Neural crest cell (in vitro differentiated cells): Measurements from ENCODE around the gene CDH16. TPM values are rescaled to one million over a fixed set of nuclear protein-coding genes. Genes with fewer than 3 reads are reported as not detected.

ENCODE experiments used
- DNase-seq: peaks from one replicate; pipeline ENCODE4 v3.0.0; 2021; ENCODE audit warnings: low read depth, mixed read lengths, low spot score
- H3K27ac Mint-ChIP-seq: one replicate; pipeline ENCODE4 v1.8.0; 2021; ENCODE audit warnings: mild to moderate bottlenecking, mixed read lengths; ENCODE audit not compliant: unreplicated experiment
- H3K27me3 Mint-ChIP-seq: 2 replicates; pipeline ENCODE4 v1.8.0; 2021; ENCODE audit warnings: low read depth, mild to moderate bottlenecking, mixed read lengths
- H3K36me3 Mint-ChIP-seq: 2 replicates; pipeline ENCODE4 v1.8.0; 2021; ENCODE audit warnings: low read depth, mild to moderate bottlenecking, mixed read lengths
- H3K4me1 Mint-ChIP-seq: 2 replicates; pipeline ENCODE4 v1.8.0; 2021; ENCODE audit warnings: mixed read lengths
- H3K4me3 Mint-ChIP-seq: one replicate; pipeline ENCODE4 v1.8.0; 2021; ENCODE audit warnings: mild to moderate bottlenecking, mixed read lengths
- H3K9me3 Mint-ChIP-seq: 2 replicates; pipeline ENCODE4 v1.8.0; 2021; ENCODE audit warnings: mixed read lengths
- CTCF ChIP-seq: fragments of 200-600 bp; sonication (generic); conservative IDR thresholded peaks from 2 replicates; pipeline ENCODE4 v1.5.0; 2021; ENCODE audit warnings: antibody characterized with exemption, mild to moderate bottlenecking
- total RNA-seq: library from RNA; stranded (reverse); gene quantifications from 2 replicates; pipeline ENCODE4 v1.2.1, GENCODE V29; 2021

The CDH16 gene
- total RNA-seq, 1 donor from 2014 or later: not detected

GRCh38 chr16:66944054-66944441, 25.4 kb upstream of the CDH16 start:
- no peaks in the 10 kb centered on the region for H3K4me1 Mint-ChIP-seq
- no peaks in the 10 kb centered on the region for H3K9me3 Mint-ChIP-seq
- peaks cover 4% of the 10 kb centered on the region for H3K36me3 Mint-ChIP-seq
- no peak overlapping the region for H3K4me3 Mint-ChIP-seq
- TF ChIP-seq CTCF: no peak
- peaks cover 5% of the 10 kb centered on the region for H3K27me3 Mint-ChIP-seq
- H3K27ac Mint-ChIP-seq: no peak overlapping the region
- no peak for DNase-seq

- H3K27ac Mint-ChIP-seq: no peak overlapping the region
- no peaks in the 10 kb centered on the region for H3K4me1 Mint-ChIP-seq
- peaks cover 4% of the 10 kb centered on the region for H3K36me3 Mint-ChIP-seq
- no peak for DNase-seq
- peaks cover 5% of the 10 kb centered on the region for H3K27me3 Mint-ChIP-seq
- no peak overlapping the region for H3K4me3 Mint-ChIP-seq
- no peak for TF ChIP-seq CTCF
- H3K9me3 Mint-ChIP-seq: no peaks in the 10 kb centered on the region
Measured at GRCh38 chr16:66943426-66944053, 24.9 kb upstream of the CDH16 start.

- Mint-ChIP-seq H3K36me3 (peaks cover 4% of the 10 kb centered on the region), H3K4me3 (no peak overlapping the region), H3K27ac (no peak overlapping the region), H3K4me1 (no peaks in the 10 kb centered on the region), H3K27me3 (peaks cover 5% of the 10 kb centered on the region), H3K9me3 (no peaks in the 10 kb centered on the region)
- DNase-seq: no peak
- no peak for TF ChIP-seq CTCF
Measured at GRCh38 chr16:66942981-66943380, 24.3 kb upstream of the CDH16 start.

GRCh38 chr16:66940236-66940635, 21.6 kb upstream of the CDH16 start:
- Mint-ChIP-seq H3K27ac (no peak overlapping the region), H3K4me3 (no peak overlapping the region), H3K4me1 (peaks cover 19% of the 10 kb centered on the region), H3K9me3 (no peaks in the 10 kb centered on the region), H3K27me3 (no peaks in the 10 kb centered on the region), H3K36me3 (peaks cover 4% of the 10 kb centered on the region)
- TF ChIP-seq CTCF: no peak
- DNase-seq: no peak

GRCh38 chr16:66939366-66939765, 20.7 kb upstream of the CDH16 start:
- Mint-ChIP-seq H3K9me3 (no peaks in the 10 kb centered on the region), H3K4me1 (peaks cover 23% of the 10 kb centered on the region), H3K36me3 (peaks cover 4% of the 10 kb centered on the region), H3K27ac (no peak overlapping the region), H3K27me3 (no peaks in the 10 kb centered on the region), H3K4me3 (no peak overlapping the region)
- no peak for DNase-seq
- TF ChIP-seq CTCF: no peak
